Measurements from ENCODE around the gene TGM3. TPM values are rescaled to one million over a fixed set of nuclear protein-coding genes. Genes with fewer than 3 reads are reported as not detected.

The TGM3 gene
- polyA plus RNA-seq, 1 donor from 2014 or later = 0.24 TPM

GRCh38 chr20:2316847-2317495, 21.2 kb downstream of the TGM3 start:
- Histone ChIP-seq H3K4me2 (ENCODE audit: low read length) (no peak overlapping the region), H3K36me3 (ENCODE audit: insufficient read depth, low read length) (no peaks in the 10 kb centered on the region), H3K27me3 (ENCODE audit: insufficient read depth, low read depth, low read length) (no peaks in the 10 kb centered on the region), H3K9ac (ENCODE audit: low read length) (no peak overlapping the region), H3K9me3 (ENCODE audit: low read length) (no peaks in the 10 kb centered on the region), H2AFZ (ENCODE audit: low read depth, low read length) (no peak overlapping the region), H3K4me3 (ENCODE audit: low read length) (no peak overlapping the region), H3F3A (ENCODE audit: insufficient read depth, low read length, poor library complexity, severe bottlenecking) (no peaks in the 10 kb centered on the region), H3K79me2 (replicated peaks; ENCODE audit: insufficient read depth, low read length) (no peaks in the 10 kb centered on the region), H3K9me2 (ENCODE audit: insufficient read depth, low read length) (no peaks in the 10 kb centered on the region), H4K20me1 (ENCODE audit: insufficient read depth) (no peaks in the 10 kb centered on the region), H3K27ac (ENCODE audit: low read length) (no peak overlapping the region)
- TF ChIP-seq EZH2 (IDR thresholded peaks at IDR 0.05; ENCODE audit: borderline replicate concordance, insufficient read depth, low read length, poor library complexity, severe bottlenecking) = no peak
- TF ChIP-seq REST (IDR thresholded peaks at IDR 0.05; ENCODE audit: borderline replicate concordance) = no peak
- no peak for TF ChIP-seq POLR2AphosphoS5 (IDR thresholded peaks at IDR 0.05)
- no peak for TF ChIP-seq EP300 (conservative IDR thresholded peaks at IDR 0.05; ENCODE audit: poor library complexity, severe bottlenecking)
- no peak for TF ChIP-seq CTCF (IDR thresholded peaks at IDR 0.05; ENCODE audit: poor library complexity, severe bottlenecking)
- TF ChIP-seq TAF1 (IDR thresholded peaks at IDR 0.05; ENCODE audit: low read depth) = no peak
- TF ChIP-seq RAD21 (conservative IDR thresholded peaks at IDR 0.05) = no peak
- no peak for TF ChIP-seq MXI1 (conservative IDR thresholded peaks at IDR 0.05; ENCODE audit: poor library complexity, severe bottlenecking)
- TF ChIP-seq SMC3 (conservative IDR thresholded peaks at IDR 0.05; ENCODE audit: poor library complexity) = no peak

- H3K9me3 ChIP-seq (ENCODE audit: low read length) = no peaks in the 10 kb centered on the region
- H3K4me2 ChIP-seq (ENCODE audit: low read length) = no peak overlapping the region
- no peak overlapping the region for H3K9ac ChIP-seq (ENCODE audit: low read length)
- no peak overlapping the region for H2AFZ ChIP-seq (ENCODE audit: low read depth, low read length)
- no peak for TF ChIP-seq EZH2 (IDR thresholded peaks at IDR 0.05; ENCODE audit: borderline replicate concordance, insufficient read depth, low read length, poor library complexity, severe bottlenecking)
- TF ChIP-seq SMC3 (conservative IDR thresholded peaks at IDR 0.05; ENCODE audit: poor library complexity) = no peak
- TF ChIP-seq MXI1 (conservative IDR thresholded peaks at IDR 0.05; ENCODE audit: poor library complexity, severe bottlenecking) = no peak
- TF ChIP-seq CTCF (IDR thresholded peaks at IDR 0.05; ENCODE audit: poor library complexity, severe bottlenecking) = no peak
- TF ChIP-seq EP300 (conservative IDR thresholded peaks at IDR 0.05; ENCODE audit: poor library complexity, severe bottlenecking) = no peak
- H3K27me3 ChIP-seq (ENCODE audit: insufficient read depth, low read depth, low read length) = no peaks in the 10 kb centered on the region
- no peaks in the 10 kb centered on the region for H4K20me1 ChIP-seq (ENCODE audit: insufficient read depth)
- H3K79me2 ChIP-seq (replicated peaks; ENCODE audit: insufficient read depth, low read length) = no peaks in the 10 kb centered on the region
- no peaks in the 10 kb centered on the region for H3K9me2 ChIP-seq (ENCODE audit: insufficient read depth, low read length)
- no peak overlapping the region for H3K27ac ChIP-seq (ENCODE audit: low read length)
- no peaks in the 10 kb centered on the region for H3F3A ChIP-seq (ENCODE audit: insufficient read depth, low read length, poor library complexity, severe bottlenecking)
- H3K36me3 ChIP-seq (ENCODE audit: insufficient read depth, low read length) = no peaks in the 10 kb centered on the region
- H3K4me3 ChIP-seq (ENCODE audit: low read length) = no peak overlapping the region
Observed at GRCh38 chr20:2320813-2321658, 25.2 kb downstream of the TGM3 start.

All from neural cell (in vitro differentiated cells).